ENCODE data around the gene SHMT2.

DNA sequence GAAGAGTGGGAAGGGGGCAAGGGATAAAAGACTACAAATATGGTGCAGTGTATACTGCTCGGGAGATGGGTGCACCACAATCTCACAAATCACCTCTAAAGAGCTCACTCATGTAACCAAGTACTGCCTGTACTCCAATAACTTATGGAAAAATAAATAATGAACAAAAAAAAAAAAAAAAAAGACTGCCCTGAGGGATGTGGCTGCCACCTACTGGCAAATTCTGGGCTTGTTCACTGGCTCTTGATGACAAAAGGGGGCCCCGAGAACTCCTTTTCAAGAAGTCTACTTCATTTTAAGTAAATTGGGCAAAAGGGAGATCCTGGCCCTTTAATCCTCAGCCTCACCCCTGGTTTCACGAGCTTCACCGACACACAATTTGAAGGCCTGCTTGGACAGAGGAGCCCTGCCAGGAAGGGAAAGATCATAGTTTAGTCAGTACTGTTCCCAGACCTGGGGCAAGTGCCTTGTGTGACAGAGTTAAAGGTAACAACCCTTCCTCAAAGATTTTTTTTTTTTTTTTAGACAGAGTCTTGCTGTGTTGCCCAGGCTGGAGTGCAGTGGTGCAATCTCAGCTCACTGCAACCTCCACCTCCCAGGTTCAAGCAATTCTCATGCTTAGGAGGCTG is 47.5 kb downstream of the SHMT2 start:
- no peak for TF ChIP-seq POLR2AphosphoS5 (IDR thresholded peaks at IDR 0.05; ENCODE audit: low read depth)
- no peak for TF ChIP-seq CREB1 (CRISPR knock-in tag; IDR thresholded peaks at IDR 0.05; ENCODE audit: low read depth)
